ENCODE results near the gene APOBEC2. TPM values are rescaled to one million over a fixed set of nuclear protein-coding genes. Genes with fewer than 3 reads are reported as not detected.

The APOBEC2 gene
- total and polyA plus RNA-seq, 4 donors: not detected

- 91 to 95% methylated on average over 2 of the region's 2 CpGs for WGBS, 2 donors
- intact Hi-C loops (cut with DNase I): no loop called here
- Histone ChIP-seq H3K36me3 (ENCODE audit: control insufficient read depth in 1 of 2, insufficient read depth in 2 of 2, low read length in 1 of 2) (peaks cover 0 to 4% of the 10 kb centered on the region in 2 donors), H3K4me3 (ENCODE audit: low read length in 2 of 2) (no peak overlapping the region), H3K27me3 (ENCODE audit: control insufficient read depth in 1 of 2, insufficient read depth in 2 of 2, low read length in 1 of 2) (no peaks in the 10 kb centered on the region), H3K27ac (ENCODE audit: low read depth in 1 of 2, low read length in 2 of 2) (no peak overlapping the region), H3K9me3 (ENCODE audit: control insufficient read depth, low read length) (no peaks in the 10 kb centered on the region), H3K4me1 (ENCODE audit: control insufficient read depth in 1 of 2, insufficient read depth in 2 of 2, low read length in 2 of 2) (no peaks in the 10 kb centered on the region)
- ATAC-seq (ENCODE audit: low FRiP score): no peak
- DNase-seq: no peak
Measured at GRCh38 chr6:41080621-41081020, 27.6 kb downstream of the APOBEC2 start.

DNA sequence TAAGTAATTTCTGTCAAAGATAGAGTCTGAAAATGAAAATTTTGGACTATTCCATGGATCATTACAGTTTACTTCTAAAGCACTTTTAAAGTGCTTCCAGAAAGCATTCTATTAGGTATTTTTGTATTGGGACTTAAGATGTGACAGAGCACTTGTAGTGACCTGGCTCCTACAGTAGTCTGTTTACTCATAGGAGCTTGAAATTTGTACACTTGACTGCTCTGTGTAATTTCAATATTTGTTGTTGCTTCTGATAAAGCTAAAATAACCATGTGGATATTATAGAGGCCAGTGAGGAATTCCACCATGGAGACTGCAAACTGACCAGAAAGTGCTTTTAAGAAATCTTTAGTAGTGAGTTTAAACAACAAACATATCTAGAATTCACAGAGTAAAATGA, 30.1 kb downstream of the APOBEC2 start:
- no peak overlapping the region for H3K27ac ChIP-seq (ENCODE audit: low read depth in 1 of 2, low read length in 2 of 2)
- no peaks in the 10 kb centered on the region for H3K27me3 ChIP-seq (ENCODE audit: control insufficient read depth in 1 of 2, insufficient read depth in 2 of 2, low read length in 1 of 2)
- ATAC-seq (ENCODE audit: low FRiP score) (no peak), DNase-seq (no peak)
- intact Hi-C loops (cut with DNase I): no loop called here
- no peaks in the 10 kb centered on the region for H3K4me1 ChIP-seq (ENCODE audit: control insufficient read depth in 1 of 2, insufficient read depth in 2 of 2, low read length in 2 of 2)
- no peak overlapping the region for H3K4me3 ChIP-seq (ENCODE audit: low read length in 2 of 2)
- H3K9me3 ChIP-seq (ENCODE audit: control insufficient read depth, low read length): no peaks in the 10 kb centered on the region
- peaks cover 0 to 4% of the 10 kb centered on the region in 2 donors for H3K36me3 ChIP-seq (ENCODE audit: control insufficient read depth in 1 of 2, insufficient read depth in 2 of 2, low read length in 1 of 2)

GRCh38 chr6:41085182-41085581, 32.2 kb downstream of the APOBEC2 start:
- ATAC-seq (ENCODE audit: low FRiP score): no peak
- no peak for DNase-seq

DNA sequence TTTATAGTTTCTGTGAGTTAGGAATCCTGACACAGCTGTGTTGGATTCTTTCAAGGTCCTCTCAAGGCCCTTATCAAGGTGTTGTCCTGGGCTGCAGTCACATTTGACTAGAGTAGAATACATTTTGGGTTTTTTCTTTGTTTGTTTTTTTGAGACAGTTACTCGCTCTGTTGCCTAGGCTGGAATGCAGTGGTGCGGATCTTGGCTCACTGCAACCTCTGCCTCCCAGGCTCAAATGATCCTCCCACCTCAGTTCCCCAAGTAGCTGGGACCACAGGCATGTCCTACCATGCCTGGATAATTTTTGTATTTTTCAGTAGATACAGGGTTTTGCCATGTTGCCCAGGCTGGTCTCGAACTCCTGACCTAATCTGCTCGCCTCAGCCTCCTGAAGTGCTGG, 35.4 kb downstream of the APOBEC2 start:
- intact Hi-C loops (cut with DNase I): no loop called here
- 80% methylated on average over 4 of the region's 4 CpGs for WGBS, 2 donors
- DNase-seq (no peak), ATAC-seq (ENCODE audit: low FRiP score) (no peak)
- H3K4me3 ChIP-seq (ENCODE audit: low read length in 2 of 2): no peak overlapping the region
- no peaks in the 10 kb centered on the region for H3K9me3 ChIP-seq (ENCODE audit: control insufficient read depth, low read length)
- no peaks in the 10 kb centered on the region for H3K4me1 ChIP-seq (ENCODE audit: control insufficient read depth in 1 of 2, insufficient read depth in 2 of 2, low read length in 2 of 2)
- H3K27ac ChIP-seq (ENCODE audit: low read depth in 1 of 2, low read length in 2 of 2): no peak overlapping the region
- no peaks in the 10 kb centered on the region for H3K27me3 ChIP-seq (ENCODE audit: control insufficient read depth in 1 of 2, insufficient read depth in 2 of 2, low read length in 1 of 2)
- H3K36me3 ChIP-seq (ENCODE audit: control insufficient read depth in 1 of 2, insufficient read depth in 2 of 2, low read length in 1 of 2): peaks cover 5 to 6% of the 10 kb centered on the region in 2 donors

More at GRCh38 chr6:41085182-41085581, 32.2 kb downstream of the APOBEC2 start:
- peaks cover 2 to 7% of the 10 kb centered on the region in 2 donors for H3K36me3 ChIP-seq (ENCODE audit: control insufficient read depth in 1 of 2, insufficient read depth in 2 of 2, low read length in 1 of 2)
- intact Hi-C loops (cut with DNase I): no loop called here
- H3K4me3 ChIP-seq (ENCODE audit: low read length in 2 of 2): no peak overlapping the region
- no peaks in the 10 kb centered on the region for H3K4me1 ChIP-seq (ENCODE audit: control insufficient read depth in 1 of 2, insufficient read depth in 2 of 2, low read length in 2 of 2)
- H3K27ac ChIP-seq (ENCODE audit: low read depth in 1 of 2, low read length in 2 of 2): no peak overlapping the region
- no peaks in the 10 kb centered on the region for H3K27me3 ChIP-seq (ENCODE audit: control insufficient read depth in 1 of 2, insufficient read depth in 2 of 2, low read length in 1 of 2)
- H3K9me3 ChIP-seq (ENCODE audit: control insufficient read depth, low read length): no peaks in the 10 kb centered on the region

DNA sequence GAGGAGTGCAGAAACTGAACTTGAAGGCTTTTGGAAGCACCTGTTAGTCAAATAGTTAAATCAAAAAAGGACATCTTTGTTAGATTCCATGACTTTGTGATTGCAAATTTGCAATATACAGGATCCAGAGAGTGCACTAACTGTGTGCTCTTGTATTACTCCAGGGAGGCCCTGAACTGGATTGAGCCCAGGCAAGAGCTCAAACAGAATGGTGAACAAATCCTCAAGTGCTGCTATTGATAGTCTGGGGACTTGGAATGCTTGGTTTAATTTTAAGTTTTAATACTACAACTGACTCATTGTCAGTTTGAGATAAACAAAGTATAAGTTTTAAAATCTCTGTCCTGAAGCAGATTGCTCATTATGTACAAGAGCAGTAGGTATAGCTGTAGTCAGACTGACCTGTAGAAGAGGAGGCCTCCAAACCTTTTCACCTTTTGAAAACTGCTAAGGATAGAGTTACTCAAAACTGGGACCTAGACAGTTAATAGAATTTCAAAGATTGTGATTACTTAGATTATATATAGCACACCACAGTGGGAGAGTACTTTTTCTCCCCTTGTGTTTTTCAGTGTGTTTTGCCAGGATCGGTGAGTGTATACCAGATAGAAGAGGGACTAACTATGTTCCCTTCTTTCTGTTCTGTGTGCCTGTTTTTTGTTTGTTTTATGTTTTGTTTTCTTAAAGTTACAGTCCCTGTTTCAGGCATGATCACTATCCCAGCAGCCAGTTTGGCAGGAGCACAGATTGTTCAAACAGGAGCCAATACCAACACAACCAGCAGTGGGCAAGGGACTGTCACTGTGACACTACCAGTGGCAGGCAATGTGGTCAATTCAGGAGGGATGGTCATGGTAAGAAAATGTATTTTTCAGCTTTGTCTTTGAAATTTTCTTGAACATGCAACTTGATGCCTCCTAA, 38.1 kb downstream of the APOBEC2 start:
- Histone ChIP-seq H3K36me3 (ENCODE audit: control insufficient read depth in 1 of 2, insufficient read depth in 2 of 2, low read length in 1 of 2) (peaks cover 5 to 10% of the 10 kb centered on the region in 2 donors), H3K27me3 (ENCODE audit: control insufficient read depth in 1 of 2, insufficient read depth in 2 of 2, low read length in 1 of 2) (no peaks in the 10 kb centered on the region), H3K4me3 (ENCODE audit: low read length in 2 of 2) (no peak overlapping the region), H3K9me3 (ENCODE audit: control insufficient read depth, low read length) (no peaks in the 10 kb centered on the region), H3K27ac (ENCODE audit: low read depth in 1 of 2, low read length in 2 of 2) (no peak overlapping the region), H3K4me1 (ENCODE audit: control insufficient read depth in 1 of 2, insufficient read depth in 2 of 2, low read length in 2 of 2) (no peaks in the 10 kb centered on the region)
- WGBS, 2 donors: 3 to 6% methylated on average over 1 of the region's 1 CpG
- intact Hi-C loops (cut with DNase I): no loop called here
- ATAC-seq (ENCODE audit: low FRiP score): no peak
- DNase-seq: no peak

DNA sequence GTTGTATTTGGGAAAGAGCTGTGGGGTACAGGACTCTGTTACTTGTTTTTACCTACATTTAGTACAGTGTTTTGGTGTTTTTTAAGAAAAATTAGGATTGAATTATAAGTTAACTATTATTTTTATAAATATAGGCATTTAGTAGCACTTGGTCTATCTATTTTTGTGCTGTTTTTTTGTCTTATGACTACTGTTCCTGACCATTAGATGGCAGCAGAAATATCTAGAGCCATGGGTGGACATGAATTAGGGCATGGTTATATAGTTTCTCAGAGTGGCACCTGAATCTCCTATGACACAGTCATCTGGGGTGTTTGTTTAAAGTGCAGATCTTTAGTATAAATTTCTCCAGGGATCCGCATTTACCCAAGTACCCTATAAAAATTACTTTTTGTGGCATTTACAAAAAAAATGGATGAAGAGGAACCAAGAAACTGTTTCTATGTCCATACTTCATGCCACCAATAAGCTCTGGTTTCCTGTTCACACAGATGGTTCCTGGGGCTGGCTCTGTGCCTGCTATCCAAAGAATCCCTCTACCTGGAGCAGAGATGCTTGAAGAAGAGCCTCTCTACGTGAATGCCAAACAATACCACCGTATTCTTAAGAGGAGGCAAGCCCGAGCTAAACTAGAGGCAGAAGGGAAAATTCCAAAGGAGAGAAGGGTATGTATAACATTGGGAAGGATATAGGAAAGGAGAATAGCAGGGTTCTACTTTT, 39.6 kb downstream of the APOBEC2 start:
- no peaks in the 10 kb centered on the region for H3K9me3 ChIP-seq (ENCODE audit: control insufficient read depth, low read length)
- H3K4me3 ChIP-seq (ENCODE audit: low read length in 2 of 2): no peak overlapping the region
- no peaks in the 10 kb centered on the region for H3K27me3 ChIP-seq (ENCODE audit: control insufficient read depth in 1 of 2, insufficient read depth in 2 of 2, low read length in 1 of 2)
- H3K4me1 ChIP-seq (ENCODE audit: control insufficient read depth in 1 of 2, insufficient read depth in 2 of 2, low read length in 2 of 2): peaks cover 0 to 3% of the 10 kb centered on the region in 2 donors
- WGBS, 2 donors: 92 to 96% methylated on average over 4 of the region's 4 CpGs
- H3K27ac ChIP-seq (ENCODE audit: low read depth in 1 of 2, low read length in 2 of 2): no peak overlapping the region
- ATAC-seq (ENCODE audit: low FRiP score): no peak
- DNase-seq: no peak
- intact Hi-C loops (cut with DNase I): no loop called here
- peaks cover 9 to 11% of the 10 kb centered on the region in 2 donors for H3K36me3 ChIP-seq (ENCODE audit: control insufficient read depth in 1 of 2, insufficient read depth in 2 of 2, low read length in 1 of 2)

- ATAC-seq (ENCODE audit: low FRiP score): no peak
- DNase-seq: no peak
Measured at GRCh38 chr6:41093729-41094128, 40.7 kb downstream of the APOBEC2 start.

GRCh38 chr6:41097467-41098090, 44.6 kb downstream of the APOBEC2 start:
- ATAC-seq (ENCODE audit: low FRiP score): no peak
- H3K4me1 ChIP-seq (ENCODE audit: control insufficient read depth in 1 of 2, insufficient read depth in 2 of 2, low read length in 2 of 2): peaks cover 1 to 8% of the 10 kb centered on the region in 2 donors
- H3K36me3 ChIP-seq (ENCODE audit: control insufficient read depth in 1 of 2, insufficient read depth in 2 of 2, low read length in 1 of 2): peaks cover 5 to 6% of the 10 kb centered on the region in 2 donors
- DNase-seq: no peak
- H3K27me3 ChIP-seq (ENCODE audit: control insufficient read depth in 1 of 2, insufficient read depth in 2 of 2, low read length in 1 of 2): no peaks in the 10 kb centered on the region
- intact Hi-C loops (cut with DNase I): no loop called here
- H3K4me3 ChIP-seq (ENCODE audit: low read length in 2 of 2): no peak overlapping the region
- no peaks in the 10 kb centered on the region for H3K9me3 ChIP-seq (ENCODE audit: control insufficient read depth, low read length)
- H3K27ac ChIP-seq (ENCODE audit: low read depth in 1 of 2, low read length in 2 of 2): peak overlapping the region; percentile 25 to 29
- 48 to 52% methylated on average over 5 of the region's 5 CpGs for WGBS, 2 donors

More at GRCh38 chr6:41093729-41094128, 40.7 kb downstream of the APOBEC2 start:
- Histone ChIP-seq H3K27me3 (ENCODE audit: control insufficient read depth in 1 of 2, insufficient read depth in 2 of 2, low read length in 1 of 2) (no peaks in the 10 kb centered on the region), H3K36me3 (ENCODE audit: control insufficient read depth in 1 of 2, insufficient read depth in 2 of 2, low read length in 1 of 2) (peaks cover 10 to 11% of the 10 kb centered on the region in 2 donors), H3K4me1 (ENCODE audit: control insufficient read depth in 1 of 2, insufficient read depth in 2 of 2, low read length in 2 of 2) (peaks cover 1 to 7% of the 10 kb centered on the region in 2 donors), H3K9me3 (ENCODE audit: control insufficient read depth, low read length) (no peaks in the 10 kb centered on the region), H3K4me3 (ENCODE audit: low read length in 2 of 2) (no peak overlapping the region), H3K27ac (ENCODE audit: low read depth in 1 of 2, low read length in 2 of 2) (no peak overlapping the region)
- intact Hi-C loops (cut with DNase I): no loop called here
- 91 to 95% methylated on average over 6 of the region's 6 CpGs for WGBS, 2 donors
